K562 (cell line): ENCODE data around the gene RNASET2. TPM values are rescaled to one million over a fixed set of nuclear protein-coding genes. Genes with fewer than 3 reads are reported as not detected.

ENCODE experiments used
- ESRRB ChIP-seq: fragments of 250-450 bp; sonication (Bioruptor Pico); IDR thresholded peaks from 2 replicates; pipeline ENCODE4 v1.5.0; 2020; ENCODE audit warnings: mild to moderate bottlenecking, moderate library complexity, borderline replicate concordance
- FOXA1 ChIP-seq: fragments of 450-650 bp; IDR thresholded peaks from 2 replicates; pipeline ENCODE4 v1.6.1; 2016; ENCODE audit warnings: mild to moderate bottlenecking, borderline replicate concordance
- FOXP1 ChIP-seq: sonication (generic); formaldehyde crosslinking; IDR thresholded peaks from 2 replicates; pipeline ENCODE4 v1.8.0; 2022; ENCODE audit warnings: mild to moderate bottlenecking, missing genetic modification reagents
- HNRNPL ChIP-seq: fragments of 200-400 bp; formaldehyde crosslinking; IDR thresholded peaks from 2 replicates; pipeline ENCODE4 v1.6.1; 2017; ENCODE audit warnings: low read depth, mild to moderate bottlenecking, low read length
- PCBP2 ChIP-seq: fragments of 200-400 bp; formaldehyde crosslinking; IDR thresholded peaks from 2 replicates; pipeline ENCODE4 v1.6.1; 2018; ENCODE audit warnings: low read length, low read depth, mild to moderate bottlenecking, moderate library complexity; ENCODE audit not compliant: poor library complexity, severe bottlenecking
- PRDM10 ChIP-seq: fragments of 450-650 bp; IDR thresholded peaks from 2 replicates; pipeline ENCODE4 v1.6.1; 2018; ENCODE audit not compliant: partially characterized antibody
- TOE1 ChIP-seq, 2 experiments: fragments of 450-650 bp in 1 of 2; sonication (generic) in 1 of 2; formaldehyde crosslinking in 1 of 2; IDR thresholded peaks; 2 replicates each; pipeline versions ENCODE4 v1.7.1 to v1.8.0; 2016 to 2022; ENCODE audit warnings: borderline replicate concordance in 2 of 2, mild to moderate bottlenecking in 2 of 2, antibody characterized with exemption in 1 of 2, inconsistent platforms in 1 of 2, low read depth in 1 of 2, missing genetic modification reagents in 1 of 2, moderate library complexity in 1 of 2
- ZFX ChIP-seq: sonication (generic); formaldehyde crosslinking; IDR thresholded peaks from 2 replicates; pipeline ENCODE4 v1.8.0; 2022; ENCODE audit warnings: mild to moderate bottlenecking, missing genetic modification reagents, moderate library complexity
- ZNF316 ChIP-seq: fragments of 450-650 bp; IDR thresholded peaks from 2 replicates; pipeline ENCODE4 v1.6.1; 2016
- polyA plus RNA-seq, 8 experiments: library from polyadenylated mRNA; depleted of rRNA in 4 of 8; stranded (reverse) in 5 of 8; unstranded in 3 of 8; fragments of >200 nt; fragmentation: Nextera tagmentation in 2 of 8; fragmentation: Illumina TruSeq in 1 of 8; extraction: Ambion mirVana in 2 of 8; extraction: Trizol in 1 of 8; gene quantifications; 2 replicates each; pipeline versions ENCODE4 v1.2.1 to v1.2.3, GENCODE V29; 2011 to 2014; ENCODE audit warnings: inconsistent platforms in 1 of 8, missing spikeins in 1 of 8
- total RNA-seq, 7 experiments: library from RNA; depleted of rRNA in 6 of 7; stranded (reverse); fragments of >200 nt in 6 of 7; fragmentation: Illumina TruSeq in 2 of 7; extraction: Trizol in 2 of 7; gene quantifications; 2 replicates each; pipeline versions ENCODE4 v1.2.1 to v1.2.3, GENCODE V29; 2011 to 2021; ENCODE audit warnings: low replicate concordance in 1 of 7
- TF ChIP-seq, protein P1 (sequence below), 2 experiments: fragments of 200-800 bp in 1 of 2; sonication (Bioruptor generic) in 1 of 2; sonication (generic) in 1 of 2; formaldehyde crosslinking in 1 of 2; IDR thresholded peaks in 1 of 2; conservative IDR thresholded peaks in 1 of 2; 2 replicates each; pipeline versions ENCODE4 v1.5.0 to v1.6.1; 2016 to 2020; ENCODE audit warnings: missing compliant biosample characterization in 1 of 2, missing genetic modification characterization in 1 of 2, missing genetic modification reagents in 1 of 2
- TF ChIP-seq, protein P2 (sequence below): fragments of 450-650 bp; IDR thresholded peaks from 2 replicates; pipeline ENCODE4 v1.6.1; 2017; ENCODE audit warnings: mild to moderate bottlenecking, moderate library complexity
- TF ChIP-seq, protein P3 (sequence below): sonication (generic); formaldehyde crosslinking; IDR thresholded peaks from 2 replicates; pipeline ENCODE4 v1.4.0; 2020; ENCODE audit warnings: mild to moderate bottlenecking, missing genetic modification reagents
- TF ChIP-seq, protein P4 (sequence below): sonication (generic); formaldehyde crosslinking; IDR thresholded peaks from 2 replicates; pipeline ENCODE4 v1.8.1; 2023; ENCODE audit warnings: mild to moderate bottlenecking, missing genetic modification reagents

Gene RNASET2
- total and polyA plus RNA-seq, 9 of the 15 experiments (the other 6 are each of a cell fraction or from before 2014, with no cell fraction given) = 7.4 to 141 (median 91.3) TPM

DNA sequence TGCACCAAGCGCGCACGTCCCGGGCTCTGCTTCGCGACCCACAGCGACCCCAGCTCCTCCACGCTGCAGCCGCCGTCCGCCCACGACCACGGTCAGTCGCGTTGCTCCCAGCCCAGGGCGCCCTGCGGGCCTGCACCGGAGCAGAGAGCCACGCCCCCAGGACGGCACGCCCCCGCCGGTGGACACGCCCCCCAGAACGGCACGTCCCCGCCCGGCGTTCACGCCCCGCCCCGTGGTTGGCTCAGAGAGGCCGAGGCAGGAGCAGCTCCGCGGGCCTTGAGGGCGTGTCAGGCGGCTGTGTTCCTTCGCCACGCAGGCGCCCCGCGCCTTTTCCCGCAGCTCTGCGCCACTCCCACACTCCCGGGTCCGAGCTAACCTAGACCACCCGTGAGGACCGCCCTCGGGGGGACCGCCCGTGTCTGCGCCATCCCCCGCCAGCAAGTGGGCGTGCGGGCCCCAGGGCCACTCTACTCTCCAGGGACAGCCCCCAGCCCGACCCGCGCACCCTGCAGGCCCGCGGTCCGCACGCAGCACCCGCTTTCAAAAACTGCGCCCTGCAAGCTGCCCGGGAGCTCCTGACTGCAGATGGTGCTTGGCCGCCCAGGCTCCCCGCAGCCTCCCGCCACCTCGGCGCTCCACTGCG, at the start of gene RNASET2 (continued):
- TF ChIP-seq PRDM10 = no peak
- TF ChIP-seq, protein P1, sequence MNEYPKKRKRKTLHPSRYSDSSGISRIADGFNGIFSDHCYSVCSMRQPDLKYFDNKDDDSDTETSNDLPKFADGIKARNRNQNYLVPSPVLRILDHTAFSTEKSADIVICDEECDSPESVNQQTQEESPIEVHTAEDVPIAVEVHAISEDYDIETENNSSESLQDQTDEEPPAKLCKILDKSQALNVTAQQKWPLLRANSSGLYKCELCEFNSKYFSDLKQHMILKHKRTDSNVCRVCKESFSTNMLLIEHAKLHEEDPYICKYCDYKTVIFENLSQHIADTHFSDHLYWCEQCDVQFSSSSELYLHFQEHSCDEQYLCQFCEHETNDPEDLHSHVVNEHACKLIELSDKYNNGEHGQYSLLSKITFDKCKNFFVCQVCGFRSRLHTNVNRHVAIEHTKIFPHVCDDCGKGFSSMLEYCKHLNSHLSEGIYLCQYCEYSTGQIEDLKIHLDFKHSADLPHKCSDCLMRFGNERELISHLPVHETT (CRISPR knock-in tag; conservative IDR thresholded peaks at IDR 0.05 in 1 of 2, IDR thresholded peaks at IDR 0.05 in 1 of 2) = peak in 1 of 2 experiments; percentile 68; a peak in 1 of 4 replicates
- no peak for TF ChIP-seq ZNF316
- TF ChIP-seq FOXA1 = no peak
- TF ChIP-seq PCBP2 = no peak
- no peak for TF ChIP-seq ESRRB (CRISPR knock-in tag)
- TF ChIP-seq TOE1 (IDR thresholded peaks at IDR 0.05; ENCODE audit: borderline replicate concordance) = no peak
- TF ChIP-seq TOE1 (CRISPR knock-in tag; IDR thresholded peaks at IDR 0.05; ENCODE audit: borderline replicate concordance, low read depth) = no peak
- TF ChIP-seq, protein P2, sequence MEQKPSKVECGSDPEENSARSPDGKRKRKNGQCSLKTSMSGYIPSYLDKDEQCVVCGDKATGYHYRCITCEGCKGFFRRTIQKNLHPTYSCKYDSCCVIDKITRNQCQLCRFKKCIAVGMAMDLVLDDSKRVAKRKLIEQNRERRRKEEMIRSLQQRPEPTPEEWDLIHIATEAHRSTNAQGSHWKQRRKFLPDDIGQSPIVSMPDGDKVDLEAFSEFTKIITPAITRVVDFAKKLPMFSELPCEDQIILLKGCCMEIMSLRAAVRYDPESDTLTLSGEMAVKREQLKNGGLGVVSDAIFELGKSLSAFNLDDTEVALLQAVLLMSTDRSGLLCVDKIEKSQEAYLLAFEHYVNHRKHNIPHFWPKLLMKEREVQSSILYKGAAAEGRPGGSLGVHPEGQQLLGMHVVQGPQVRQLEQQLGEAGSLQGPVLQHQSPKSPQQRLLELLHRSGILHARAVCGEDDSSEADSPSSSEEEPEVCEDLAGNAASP = no peak
- TF ChIP-seq, protein P3, sequence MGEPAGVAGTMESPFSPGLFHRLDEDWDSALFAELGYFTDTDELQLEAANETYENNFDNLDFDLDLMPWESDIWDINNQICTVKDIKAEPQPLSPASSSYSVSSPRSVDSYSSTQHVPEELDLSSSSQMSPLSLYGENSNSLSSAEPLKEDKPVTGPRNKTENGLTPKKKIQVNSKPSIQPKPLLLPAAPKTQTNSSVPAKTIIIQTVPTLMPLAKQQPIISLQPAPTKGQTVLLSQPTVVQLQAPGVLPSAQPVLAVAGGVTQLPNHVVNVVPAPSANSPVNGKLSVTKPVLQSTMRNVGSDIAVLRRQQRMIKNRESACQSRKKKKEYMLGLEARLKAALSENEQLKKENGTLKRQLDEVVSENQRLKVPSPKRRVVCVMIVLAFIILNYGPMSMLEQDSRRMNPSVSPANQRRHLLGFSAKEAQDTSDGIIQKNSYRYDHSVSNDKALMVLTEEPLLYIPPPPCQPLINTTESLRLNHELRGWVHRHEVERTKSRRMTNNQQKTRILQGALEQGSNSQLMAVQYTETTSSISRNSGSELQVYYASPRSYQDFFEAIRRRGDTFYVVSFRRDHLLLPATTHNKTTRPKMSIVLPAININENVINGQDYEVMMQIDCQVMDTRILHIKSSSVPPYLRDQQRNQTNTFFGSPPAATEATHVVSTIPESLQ (CRISPR knock-in tag) = no peak
- TF ChIP-seq ZFX (CRISPR knock-in tag) = peak; percentile 89
- TF ChIP-seq, protein P4, sequence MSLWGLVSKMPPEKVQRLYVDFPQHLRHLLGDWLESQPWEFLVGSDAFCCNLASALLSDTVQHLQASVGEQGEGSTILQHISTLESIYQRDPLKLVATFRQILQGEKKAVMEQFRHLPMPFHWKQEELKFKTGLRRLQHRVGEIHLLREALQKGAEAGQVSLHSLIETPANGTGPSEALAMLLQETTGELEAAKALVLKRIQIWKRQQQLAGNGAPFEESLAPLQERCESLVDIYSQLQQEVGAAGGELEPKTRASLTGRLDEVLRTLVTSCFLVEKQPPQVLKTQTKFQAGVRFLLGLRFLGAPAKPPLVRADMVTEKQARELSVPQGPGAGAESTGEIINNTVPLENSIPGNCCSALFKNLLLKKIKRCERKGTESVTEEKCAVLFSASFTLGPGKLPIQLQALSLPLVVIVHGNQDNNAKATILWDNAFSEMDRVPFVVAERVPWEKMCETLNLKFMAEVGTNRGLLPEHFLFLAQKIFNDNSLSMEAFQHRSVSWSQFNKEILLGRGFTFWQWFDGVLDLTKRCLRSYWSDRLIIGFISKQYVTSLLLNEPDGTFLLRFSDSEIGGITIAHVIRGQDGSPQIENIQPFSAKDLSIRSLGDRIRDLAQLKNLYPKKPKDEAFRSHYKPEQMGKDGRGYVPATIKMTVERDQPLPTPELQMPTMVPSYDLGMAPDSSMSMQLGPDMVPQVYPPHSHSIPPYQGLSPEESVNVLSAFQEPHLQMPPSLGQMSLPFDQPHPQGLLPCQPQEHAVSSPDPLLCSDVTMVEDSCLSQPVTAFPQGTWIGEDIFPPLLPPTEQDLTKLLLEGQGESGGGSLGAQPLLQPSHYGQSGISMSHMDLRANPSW (CRISPR knock-in tag) = no peak
- TF ChIP-seq FOXP1 (CRISPR knock-in tag) = no peak
- TF ChIP-seq HNRNPL = peak; percentile 18; the same call in 1 of the 2 replicates
